ENCODE measurements around the gene UCMA. TPM values are rescaled to one million over a fixed set of nuclear protein-coding genes. Genes with fewer than 3 reads are reported as not detected.

The UCMA gene
- total and polyA plus RNA-seq, 7 donors: 0.04 TPM; not detected in 6

- ATAC-seq (no peak), DNase-seq (no peak)
- Histone ChIP-seq H3K4me3 (no peak overlapping the region), H3K27ac (no peak overlapping the region), H3K36me3 (ENCODE audit: insufficient read depth in 1 of 2, low read depth in 1 of 2) (no peaks in the 10 kb centered on the region), H3K4me1 (no peaks in the 10 kb centered on the region), H3K27me3 (ENCODE audit: insufficient read depth in 3 of 3, low read length in 2 of 3) (no peaks in the 10 kb centered on the region), H3K9me3 (no peaks in the 10 kb centered on the region)
- intact Hi-C loops (cut with DNase I): no loop called here
- 76 to 82% (median 80%) methylated on average over 7 of the region's 7 CpGs for WGBS, 3 donors
- no peak for TF ChIP-seq CTCF (IDR thresholded peaks at IDR 0.05)
Observed at GRCh38 chr10:13263591-13263990, 29.4 kb upstream of the UCMA start.

GRCh38 chr10:13262433-13262832, 28.3 kb upstream of the UCMA start:
- no peak for ATAC-seq
- intact Hi-C loops (cut with DNase I): no loop called here
- WGBS, 3 donors: 79 to 96% (median 92%) methylated on average over 1 of the region's 1 CpG
- Histone ChIP-seq H3K9me3 (no peaks in the 10 kb centered on the region), H3K36me3 (ENCODE audit: insufficient read depth in 1 of 2, low read depth in 1 of 2) (no peaks in the 10 kb centered on the region), H3K4me3 (no peak overlapping the region), H3K27ac (no peak overlapping the region), H3K27me3 (ENCODE audit: insufficient read depth in 3 of 3, low read length in 2 of 3) (no peaks in the 10 kb centered on the region), H3K4me1 (no peaks in the 10 kb centered on the region)
- no peak for DNase-seq
- no peak for TF ChIP-seq CTCF (IDR thresholded peaks at IDR 0.05)

- Histone ChIP-seq H3K9me3 (no peaks in the 10 kb centered on the region), H3K36me3 (ENCODE audit: insufficient read depth in 1 of 2, low read depth in 1 of 2) (no peaks in the 10 kb centered on the region), H3K27me3 (ENCODE audit: insufficient read depth in 3 of 3, low read length in 2 of 3) (no peaks in the 10 kb centered on the region), H3K4me1 (no peaks in the 10 kb centered on the region), H3K4me3 (no peak overlapping the region), H3K27ac (no peak overlapping the region)
- no peak for TF ChIP-seq CTCF (IDR thresholded peaks at IDR 0.05)
- DNase-seq (no peak), ATAC-seq (no peak)
- 54 to 64% (median 54%) methylated on average over 5 of the region's 5 CpGs for WGBS, 3 donors
- intact Hi-C loops (cut with DNase I): no loop called here
Observed at GRCh38 chr10:13257621-13258140, 23.5 kb upstream of the UCMA start.

GRCh38 chr10:13256627-13257026, 22.5 kb upstream of the UCMA start:
- ATAC-seq (no peak), DNase-seq (no peak)
- 84 to 90% (median 88%) methylated on average over 2 of the region's 2 CpGs for WGBS, 3 donors
- H3K4me3 ChIP-seq: no peak overlapping the region
- H3K4me1 ChIP-seq: no peaks in the 10 kb centered on the region
- no peak overlapping the region for H3K27ac ChIP-seq
- no peaks in the 10 kb centered on the region for H3K36me3 ChIP-seq (ENCODE audit: insufficient read depth in 1 of 2, low read depth in 1 of 2)
- intact Hi-C loops (cut with DNase I): no loop called here
- TF ChIP-seq CTCF (IDR thresholded peaks at IDR 0.05): no peak
- H3K9me3 ChIP-seq: no peaks in the 10 kb centered on the region
- no peaks in the 10 kb centered on the region for H3K27me3 ChIP-seq (ENCODE audit: insufficient read depth in 3 of 3, low read length in 2 of 3)

GRCh38 chr10:13253726-13254125, 19.6 kb upstream of the UCMA start:
- no peak for TF ChIP-seq CTCF (IDR thresholded peaks at IDR 0.05)
- Histone ChIP-seq H3K9me3 (no peaks in the 10 kb centered on the region), H3K27ac (no peak overlapping the region), H3K36me3 (ENCODE audit: insufficient read depth in 1 of 2, low read depth in 1 of 2) (no peaks in the 10 kb centered on the region), H3K4me1 (no peaks in the 10 kb centered on the region), H3K4me3 (no peak overlapping the region), H3K27me3 (ENCODE audit: insufficient read depth in 3 of 3, low read length in 2 of 3) (no peaks in the 10 kb centered on the region)
- DNase-seq (no peak), ATAC-seq (no peak)
- intact Hi-C loops (cut with DNase I): no loop called here
- 87 to 95% (median 92%) methylated on average over 4 of the region's 4 CpGs for WGBS, 3 donors

All from psoas muscle (tissue), 8 donors.